Gastrocnemius medialis (tissue), 4 donors: ENCODE data around the gene EFNB2. TPM values are rescaled to one million over a fixed set of nuclear protein-coding genes. Genes with fewer than 3 reads are reported as not detected.

ENCODE experiments used
- ATAC-seq, 2 donors: fragments of 150-250 bp; one replicate each; pipeline ENCODE4 v1.9.1; 2016
- DNase-seq, 2 donors: peaks; one replicate each; pipeline ENCODE4 v3.0.0-alpha.2; 2019
- H3K27ac ChIP-seq, 4 donors: fragments of 200-600 bp; sonication (generic); 1 replicate in 1 of 4; 2 replicates in 3 of 4; pipeline ENCODE4 v1.5.1; 2016 to 2018; ENCODE audit warnings: mild to moderate bottlenecking in 2 of 4, moderate library complexity in 1 of 4
- H3K27me3 ChIP-seq, 3 donors: fragments of 200-600 bp; sonication (generic) in 2 of 3; 1 replicate in 1 of 3; 2 replicates in 2 of 3; pipeline versions ENCODE4 v1.5.1 to v1.6.0; 2016 to 2019; ENCODE audit warnings: mild to moderate bottlenecking in 1 of 3, moderate library complexity in 1 of 3
- H3K36me3 ChIP-seq, 2 donors: fragments of 200-600 bp; sonication (generic) in 1 of 2; one replicate each; pipeline ENCODE4 v1.5.1; 2017 to 2018
- H3K4me1 ChIP-seq, 2 donors: fragments of 200-600 bp; sonication (generic) in 1 of 2; one replicate each; pipeline ENCODE4 v1.5.1; 2016 to 2017; ENCODE audit warnings: mild to moderate bottlenecking in 2 of 2
- H3K4me3 ChIP-seq, 4 donors: fragments of 200-600 bp; sonication (generic) in 3 of 4; 1 replicate in 1 of 4; 2 replicates in 3 of 4; pipeline ENCODE4 v1.5.1; 2016 to 2019; ENCODE audit warnings: mild to moderate bottlenecking in 2 of 4
- H3K9me3 ChIP-seq, 3 donors: fragments of 200-600 bp; sonication (generic) in 2 of 3; 1 replicate in 1 of 3; 2 replicates in 2 of 3; pipeline ENCODE4 v1.5.1; 2016 to 2019
- POLR2A ChIP-seq, 2 donors: fragments of 450-650 bp; IDR thresholded peaks; one replicate each; pipeline ENCODE4 v1.6.1; 2017; ENCODE audit warnings: antibody characterized with exemption in 2 of 2, mild to moderate bottlenecking in 2 of 2, moderate library complexity in 2 of 2
- in situ Hi-C, 4 donors: fragments of 200-750 bp; cut with MboI; loops; one replicate each; pipeline versions ENCODE4 v1.15.0 to v1.8.0; 2017; ENCODE audit warnings: low sequenced_read_pairs in 4 of 4
- intact Hi-C: fragments of 100-400 bp; cut with DNase I; formaldehyde crosslinking; loops from one replicate; pipeline ENCODE4 v1.15.1; 2023; ENCODE audit warnings: low total_unique reads
- total RNA-seq, 4 donors: library from RNA; depleted of rRNA; stranded (reverse); fragments of >200 nt; gene quantifications; one replicate each; pipeline versions ENCODE4 v1.1.0 to v1.2.3, GENCODE V29; 2016
- TF ChIP-seq, protein P1 (sequence below), 5 experiments: fragments of 450-650 bp in 3 of 5; fragments of 200-600 bp in 2 of 5; sonication (generic) in 2 of 5; IDR thresholded peaks in 4 of 5; conservative IDR thresholded peaks in 1 of 5; 1 replicate in 4 of 5; 2 replicates in 1 of 5; pipeline ENCODE4 v1.5.1; 2016 to 2019; ENCODE audit warnings: antibody characterized with exemption in 5 of 5, mild to moderate bottlenecking in 3 of 5, moderate library complexity in 3 of 5

The EFNB2 gene, protein sequence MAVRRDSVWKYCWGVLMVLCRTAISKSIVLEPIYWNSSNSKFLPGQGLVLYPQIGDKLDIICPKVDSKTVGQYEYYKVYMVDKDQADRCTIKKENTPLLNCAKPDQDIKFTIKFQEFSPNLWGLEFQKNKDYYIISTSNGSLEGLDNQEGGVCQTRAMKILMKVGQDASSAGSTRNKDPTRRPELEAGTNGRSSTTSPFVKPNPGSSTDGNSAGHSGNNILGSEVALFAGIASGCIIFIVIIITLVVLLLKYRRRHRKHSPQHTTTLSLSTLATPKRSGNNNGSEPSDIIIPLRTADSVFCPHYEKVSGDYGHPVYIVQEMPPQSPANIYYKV
- 1 to 10 TPM; 5.7 to 9.3 (median 6.1) TPM for total RNA-seq

DNA sequence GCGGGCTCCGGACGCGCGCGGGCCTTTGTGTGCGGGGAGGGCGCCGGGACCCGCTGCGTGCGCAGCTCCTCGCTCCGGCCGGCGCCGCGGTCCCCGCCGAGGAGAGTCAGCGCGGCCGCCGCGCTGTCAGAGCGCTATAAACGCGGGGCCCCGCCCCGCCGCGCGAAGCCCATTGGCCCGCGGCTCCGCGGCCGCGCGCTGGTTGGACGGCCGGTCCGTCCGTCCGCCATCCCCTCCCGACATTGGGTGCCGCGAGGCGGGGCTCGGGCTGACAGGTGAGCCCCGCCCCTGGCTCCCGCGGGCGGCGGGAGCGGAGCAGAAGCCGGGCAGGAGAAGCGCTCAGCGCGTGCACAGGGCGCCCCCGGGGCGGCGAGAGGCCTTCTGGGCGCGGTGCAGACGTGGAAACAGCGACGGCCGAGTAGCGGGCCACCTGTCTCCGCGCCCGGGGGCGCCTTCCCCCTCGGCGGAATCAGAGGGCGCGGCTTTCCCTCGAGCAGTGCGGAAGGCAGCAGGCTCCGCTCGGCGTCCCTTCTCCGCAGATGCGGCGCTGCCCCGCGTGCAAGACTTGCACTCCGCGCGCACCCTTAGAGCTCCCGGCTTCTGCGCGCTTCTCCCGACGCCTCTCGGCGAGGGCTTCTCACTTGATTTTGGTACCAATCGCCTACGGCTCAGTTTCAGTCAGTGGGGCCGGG, at the start of gene EFNB2:
TSS of gene EFNB2 (minus strand) at position 111 of the 692 bp plus-strand sequence. CDS start 698 bp downstream, outside the sequence.
- Histone ChIP-seq H3K4me1 (peaks cover 8 to 25% of the 10 kb centered on the region in 2 donors), H3K36me3 (no peaks in the 10 kb centered on the region), H3K27ac (peak within 1 kb of the TSS; percentile 79 to 87 (median 82)), H3K27me3 (no peaks in the 10 kb centered on the region), H3K4me3 (peak within 1 kb of the TSS; percentile 68 to 93 (median 80)), H3K9me3 (no peaks in the 10 kb centered on the region)
- intact Hi-C loops (loop anchor here (2.0 to 10.0 kb wide), 4 partner anchors 31 to 589 kb away; no protein-coding TSS in a partner anchor), in situ Hi-C loops (loop anchor here (25.0 kb wide), 2 partner anchors 1123 to 1973 kb away; no protein-coding TSS in a partner anchor)
- peak; percentile 79 to 80 for ATAC-seq
- TF ChIP-seq POLR2A (IDR thresholded peaks at IDR 0.05): peak; percentile 95 to 99
- TF ChIP-seq, protein P1, sequence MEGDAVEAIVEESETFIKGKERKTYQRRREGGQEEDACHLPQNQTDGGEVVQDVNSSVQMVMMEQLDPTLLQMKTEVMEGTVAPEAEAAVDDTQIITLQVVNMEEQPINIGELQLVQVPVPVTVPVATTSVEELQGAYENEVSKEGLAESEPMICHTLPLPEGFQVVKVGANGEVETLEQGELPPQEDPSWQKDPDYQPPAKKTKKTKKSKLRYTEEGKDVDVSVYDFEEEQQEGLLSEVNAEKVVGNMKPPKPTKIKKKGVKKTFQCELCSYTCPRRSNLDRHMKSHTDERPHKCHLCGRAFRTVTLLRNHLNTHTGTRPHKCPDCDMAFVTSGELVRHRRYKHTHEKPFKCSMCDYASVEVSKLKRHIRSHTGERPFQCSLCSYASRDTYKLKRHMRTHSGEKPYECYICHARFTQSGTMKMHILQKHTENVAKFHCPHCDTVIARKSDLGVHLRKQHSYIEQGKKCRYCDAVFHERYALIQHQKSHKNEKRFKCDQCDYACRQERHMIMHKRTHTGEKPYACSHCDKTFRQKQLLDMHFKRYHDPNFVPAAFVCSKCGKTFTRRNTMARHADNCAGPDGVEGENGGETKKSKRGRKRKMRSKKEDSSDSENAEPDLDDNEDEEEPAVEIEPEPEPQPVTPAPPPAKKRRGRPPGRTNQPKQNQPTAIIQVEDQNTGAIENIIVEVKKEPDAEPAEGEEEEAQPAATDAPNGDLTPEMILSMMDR (IDR thresholded peaks at IDR 0.05 in 4 of 5, conservative IDR thresholded peaks at IDR 0.05 in 1 of 5): no peak
- peak; percentile 69 to 84 for DNase-seq

GRCh38 chr13:106581225-106581624, 45.8 kb upstream of the EFNB2 start:
- no peak for TF ChIP-seq POLR2A (IDR thresholded peaks at IDR 0.05)
- TF ChIP-seq, protein P1 (IDR thresholded peaks at IDR 0.05 in 4 of 5, conservative IDR thresholded peaks at IDR 0.05 in 1 of 5): no peak
- intact Hi-C loops: no loop called here
- no peaks in the 10 kb centered on the region for H3K9me3 ChIP-seq
- H3K36me3 ChIP-seq: no peaks in the 10 kb centered on the region
- ATAC-seq: no peak
- H3K4me1 ChIP-seq: no peaks in the 10 kb centered on the region
- in situ Hi-C loops: no loop called here
- H3K27me3 ChIP-seq: no peaks in the 10 kb centered on the region
- no peak for DNase-seq
- no peak overlapping the region for H3K27ac ChIP-seq
- H3K4me3 ChIP-seq: no peak overlapping the region

DNA sequence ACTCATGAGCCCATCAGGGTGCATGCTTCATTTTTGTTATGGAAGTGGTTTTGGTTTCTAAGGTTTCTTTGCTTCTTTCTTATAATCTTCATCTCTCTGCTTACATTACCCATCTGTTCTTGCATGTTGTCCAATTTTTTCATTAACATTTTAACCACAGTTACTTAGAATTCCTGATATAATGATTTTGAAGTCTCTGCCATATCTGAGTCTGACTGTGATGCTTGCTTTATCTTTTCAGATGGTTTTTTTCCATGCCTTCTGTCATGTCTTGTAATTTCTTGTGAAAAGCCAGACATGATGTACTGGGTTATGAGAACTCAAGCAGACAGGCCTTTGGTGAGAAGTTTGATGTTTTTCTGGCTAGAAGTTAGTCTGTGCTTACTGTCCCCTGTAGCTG, 40.4 kb upstream of the EFNB2 start:
- ATAC-seq: no peak
- no peak for TF ChIP-seq POLR2A (IDR thresholded peaks at IDR 0.05)
- TF ChIP-seq, protein P1 (IDR thresholded peaks at IDR 0.05 in 4 of 5, conservative IDR thresholded peaks at IDR 0.05 in 1 of 5): no peak
- no peak overlapping the region for H3K27ac ChIP-seq
- no peaks in the 10 kb centered on the region for H3K9me3 ChIP-seq
- H3K36me3 ChIP-seq: no peaks in the 10 kb centered on the region
- no peak overlapping the region for H3K4me3 ChIP-seq
- DNase-seq: no peak
- in situ Hi-C loops: no loop called here
- peaks cover 0 to 9% of the 10 kb centered on the region in 2 donors for H3K4me1 ChIP-seq
- no peaks in the 10 kb centered on the region for H3K27me3 ChIP-seq
- intact Hi-C loops: no loop called here

GRCh38 chr13:106573868-106574267, 38.4 kb upstream of the EFNB2 start:
- intact Hi-C loops (no loop called here), in situ Hi-C loops (loop anchor here in 1 of 4 donors (25.0 kb wide), 1 partner anchor 1638 kb away; the partner anchor contains the start of genes ABHD13 and LIG4)
- no peak for TF ChIP-seq POLR2A (IDR thresholded peaks at IDR 0.05)
- TF ChIP-seq, protein P1 (IDR thresholded peaks at IDR 0.05 in 4 of 5, conservative IDR thresholded peaks at IDR 0.05 in 1 of 5): no peak
- Histone ChIP-seq H3K4me3 (no peak overlapping the region), H3K4me1 (peaks cover 0 to 11% of the 10 kb centered on the region in 2 donors), H3K9me3 (no peaks in the 10 kb centered on the region), H3K27me3 (no peaks in the 10 kb centered on the region), H3K36me3 (no peaks in the 10 kb centered on the region), H3K27ac (peak overlapping the region in 2 of 4 donors; percentile 5 to 52)
- ATAC-seq (peak in 1 of 2 donors; percentile 49), DNase-seq (peak in 1 of 2 donors; percentile 45)
